Astrocyte (in vitro differentiated cells and primary cell): Measurements from ENCODE around the gene ZAR1L. TPM values are rescaled to one million over a fixed set of nuclear protein-coding genes. Genes with fewer than 3 reads are reported as not detected.

Experiments
- DNase-seq: peaks from one replicate; pipeline ENCODE4 v3.0.0-alpha.2; 2010; ENCODE audit warnings: low read depth
- FAIRE-seq: peaks from 2 replicates; lab custom pipeline; 2011; peaks lifted over from hg19 to GRCh38; lab: Jason Lieb, UNC
- H2AFZ ChIP-seq: 2 replicates; pipeline ENCODE4 v1.6.0; 2012; ENCODE audit warnings: low read depth, low read length, inconsistent platforms
- H3K27ac ChIP-seq: 2 replicates; pipeline ENCODE4 v1.5.1; 2011; ENCODE audit warnings: low read depth, low read length, inconsistent platforms
- H3K27me3 ChIP-seq: 2 replicates; pipeline ENCODE4 v1.6.0; 2011; ENCODE audit warnings: low read length, inconsistent platforms; ENCODE audit not compliant: insufficient read depth
- H3K36me3 ChIP-seq: 2 replicates; pipeline ENCODE4 v1.5.1; 2011; ENCODE audit warnings: low read length, inconsistent platforms; ENCODE audit not compliant: insufficient read depth
- H3K4me1 ChIP-seq: 2 replicates; pipeline ENCODE4 v1.5.1; 2011; ENCODE audit warnings: low read length, inconsistent platforms; ENCODE audit not compliant: insufficient read depth
- H3K4me2 ChIP-seq: 2 replicates; pipeline ENCODE4 v1.6.0; 2012; ENCODE audit warnings: low read length, inconsistent platforms
- H3K4me3 ChIP-seq: 2 replicates; pipeline ENCODE4 v1.5.1; 2011; ENCODE audit warnings: low read depth, mild to moderate bottlenecking, low read length, inconsistent platforms; ENCODE audit not compliant: insufficient read depth
- H3K79me2 ChIP-seq: 2 replicates; pipeline ENCODE4 v1.6.0; 2012; ENCODE audit warnings: mild to moderate bottlenecking, low read length, inconsistent platforms; ENCODE audit not compliant: insufficient read depth
- H3K9ac ChIP-seq: 2 replicates; pipeline ENCODE4 v1.6.0; 2012; ENCODE audit warnings: mild to moderate bottlenecking, low read length, inconsistent platforms
- H3K9me3 ChIP-seq: 2 replicates; pipeline ENCODE4 v1.5.1; 2012; ENCODE audit warnings: low read depth, mild to moderate bottlenecking, low read length, inconsistent platforms; ENCODE audit not compliant: insufficient read depth
- H4K20me1 ChIP-seq: 2 replicates; pipeline ENCODE4 v1.6.0; 2012; ENCODE audit warnings: low read length, inconsistent platforms; ENCODE audit not compliant: insufficient read depth
- H3K27ac Mint-ChIP-seq: one replicate; pipeline ENCODE4 v1.8.0; 2021; ENCODE audit warnings: mild to moderate bottlenecking, mixed read lengths; ENCODE audit not compliant: unreplicated experiment
- H3K27me3 Mint-ChIP-seq: one replicate; pipeline ENCODE4 v1.8.0; 2021; ENCODE audit warnings: low read depth, mixed read lengths; ENCODE audit not compliant: unreplicated experiment
- H3K36me3 Mint-ChIP-seq: one replicate; pipeline ENCODE4 v1.8.0; 2021; ENCODE audit warnings: low read depth, mixed read lengths; ENCODE audit not compliant: unreplicated experiment
- H3K4me1 Mint-ChIP-seq: one replicate; pipeline ENCODE4 v1.8.0; 2021; ENCODE audit warnings: low read depth, mixed read lengths; ENCODE audit not compliant: unreplicated experiment
- H3K4me3 Mint-ChIP-seq: one replicate; pipeline ENCODE4 v1.8.0; 2021; ENCODE audit warnings: mild to moderate bottlenecking, moderate library complexity, mixed read lengths; ENCODE audit not compliant: unreplicated experiment
- H3K9me3 Mint-ChIP-seq: one replicate; pipeline ENCODE4 v1.8.0; 2021; ENCODE audit warnings: mild to moderate bottlenecking, mixed read lengths; ENCODE audit not compliant: unreplicated experiment
- CTCF ChIP-seq: IDR thresholded peaks from 2 replicates; pipeline ENCODE4 v1.5.1; 2011; ENCODE audit warnings: low read depth, mild to moderate bottlenecking, inconsistent platforms, low read length, moderate library complexity; ENCODE audit not compliant: insufficient read depth
- EZH2 ChIP-seq: IDR thresholded peaks from 2 replicates; pipeline ENCODE4 v1.6.1; 2012; ENCODE audit warnings: mild to moderate bottlenecking, low read length, inconsistent platforms; ENCODE audit not compliant: insufficient read depth
- total RNA-seq: library from RNA; stranded (reverse); gene quantifications from 2 replicates; pipeline ENCODE4 v1.2.1, GENCODE V29; 2021

The ZAR1L gene
- total RNA-seq, 1 donor from 2014 or later: not detected

- Histone ChIP-seq H3K79me2 (no peaks in the 10 kb centered on the region), H3K9ac (peak overlapping the region; percentile 58)
- DNase-seq: peak; percentile 55
Measured at GRCh38 chr13:32285633-32285965, 29.6 kb downstream of the ZAR1L start.

GRCh38 chr13:32284927-32285632 is 30.1 kb downstream of the ZAR1L start:
- Histone ChIP-seq H4K20me1 (no peaks in the 10 kb centered on the region), H3K27ac (peak overlapping the region; percentile 78), H3K9me3 (no peaks in the 10 kb centered on the region), H3K4me2 (peak overlapping the region; percentile 79), H3K4me1 (peaks cover 14% of the 10 kb centered on the region), H3K4me3 (peak overlapping the region; percentile 30), H2AFZ (peak overlapping the region; percentile 63), H3K9ac (peak overlapping the region; percentile 58), H3K27me3 (no peaks in the 10 kb centered on the region), H3K36me3 (no peaks in the 10 kb centered on the region), H3K79me2 (no peaks in the 10 kb centered on the region)
- DNase-seq: peak; percentile 90
- H3K27ac Mint-ChIP-seq: peak overlapping the region; percentile 90
- FAIRE-seq: peak; percentile 47
- no peaks in the 10 kb centered on the region for H3K36me3 Mint-ChIP-seq
- TF ChIP-seq EZH2 (no peak), CTCF (no peak)
- no peak overlapping the region for H3K4me3 Mint-ChIP-seq
- no peaks in the 10 kb centered on the region for H3K27me3 Mint-ChIP-seq
- H3K9me3 Mint-ChIP-seq: no peaks in the 10 kb centered on the region
- peaks cover 28% of the 10 kb centered on the region for H3K4me1 Mint-ChIP-seq

More at GRCh38 chr13:32285633-32285965, 29.6 kb downstream of the ZAR1L start:
- Histone ChIP-seq H4K20me1 (no peaks in the 10 kb centered on the region), H3K4me3 (peak overlapping the region; percentile 30), H3K27ac (peak overlapping the region; percentile 78), H2AFZ (peak overlapping the region; percentile 63), H3K36me3 (no peaks in the 10 kb centered on the region), H3K27me3 (no peaks in the 10 kb centered on the region), H3K4me2 (peak overlapping the region; percentile 79), H3K9me3 (no peaks in the 10 kb centered on the region), H3K4me1 (peaks cover 14% of the 10 kb centered on the region)
- Mint-ChIP-seq H3K27me3 (no peaks in the 10 kb centered on the region), H3K27ac (peak overlapping the region; percentile 90), H3K36me3 (no peaks in the 10 kb centered on the region), H3K4me1 (peaks cover 28% of the 10 kb centered on the region), H3K4me3 (no peak overlapping the region), H3K9me3 (no peaks in the 10 kb centered on the region)
- no peak for FAIRE-seq
- TF ChIP-seq CTCF (no peak), EZH2 (no peak)

GRCh38 chr13:32282096-32282711 is 33.0 kb downstream of the ZAR1L start:
- Histone ChIP-seq H3K4me1 (peaks cover 21% of the 10 kb centered on the region), H3K27me3 (no peaks in the 10 kb centered on the region), H3K27ac (no peak overlapping the region), H3K4me3 (no peak overlapping the region), H4K20me1 (no peaks in the 10 kb centered on the region), H3K36me3 (no peaks in the 10 kb centered on the region), H3K4me2 (no peak overlapping the region), H3K9ac (no peak overlapping the region), H3K79me2 (no peaks in the 10 kb centered on the region), H3K9me3 (no peaks in the 10 kb centered on the region), H2AFZ (no peak overlapping the region)
- H3K4me1 Mint-ChIP-seq: peaks cover 40% of the 10 kb centered on the region
- peaks cover 3% of the 10 kb centered on the region for H3K9me3 Mint-ChIP-seq
- no peak for DNase-seq
- TF ChIP-seq EZH2: no peak
- no peak for TF ChIP-seq CTCF
- no peaks in the 10 kb centered on the region for H3K27me3 Mint-ChIP-seq
- H3K27ac Mint-ChIP-seq: no peak overlapping the region
- no peak for FAIRE-seq
- H3K4me3 Mint-ChIP-seq: no peak overlapping the region
- H3K36me3 Mint-ChIP-seq: no peaks in the 10 kb centered on the region
